Tibial nerve (tissue), 4 donors: Measurements from ENCODE around the gene KDM4C.

ENCODE experiments used
- CTCF ChIP-seq, 5 experiments: fragments of 200-600 bp in 3 of 5; fragments of 450-650 bp in 2 of 5; sonication (generic) in 3 of 5; IDR thresholded peaks; one replicate each; pipeline ENCODE4 v1.5.1; 2016 to 2019; ENCODE audit warnings: antibody characterized with exemption in 5 of 5, mild to moderate bottlenecking in 3 of 5, moderate library complexity in 2 of 5
- EP300 ChIP-seq, 2 donors: sonication (generic); formaldehyde crosslinking; IDR thresholded peaks; one replicate each; pipeline ENCODE4 v1.6.1; 2017; ENCODE audit warnings: antibody characterized with exemption in 2 of 2, mild to moderate bottlenecking in 1 of 2
- POLR2A ChIP-seq, 2 donors: fragments of 450-650 bp; IDR thresholded peaks; one replicate each; pipeline ENCODE4 v1.6.1; 2017; ENCODE audit warnings: antibody characterized with exemption in 2 of 2, mild to moderate bottlenecking in 2 of 2, moderate library complexity in 2 of 2

GRCh38 chr9:7163932-7164331 is 406.2 kb downstream of the KDM4C start:
- TF ChIP-seq CTCF (IDR thresholded peaks at IDR 0.05) = no peak
- TF ChIP-seq POLR2A (IDR thresholded peaks at IDR 0.05) = no peak
- no peak for TF ChIP-seq EP300 (IDR thresholded peaks at IDR 0.05)
